PC-3 (cell line): ENCODE data around the gene CERT1. TPM values are rescaled to one million over a fixed set of nuclear protein-coding genes. Genes with fewer than 3 reads are reported as not detected.

Source experiments
- ATAC-seq: fragments of 200-7000 bp; cut with Tn5 transposase; 2 replicates; pipeline ENCODE4 v1.9.1; 2020; ENCODE audit warnings: mild to moderate bottlenecking, moderate library complexity
- BruUV-seq: library from RNA; stranded (reverse); fragments of 400-500 nt; replicated peaks from 2 replicates; lab custom pipeline; 2021; lab: Mats Ljungman, UMichigan
- CTCF ChIA-PET: fragments of 300-600 bp; sonication (Branson Sonifier 250); formaldehyde crosslinking; loops from one replicate; lab custom pipeline; 2022; ENCODE audit warnings: antibody characterized with exemption; lab: Charles Lee
- POLR2A ChIA-PET: fragments of 300-600 bp; sonication (Branson Sonifier 250); formaldehyde crosslinking; loops from one replicate; lab custom pipeline; 2022; ENCODE audit warnings: antibody characterized with exemption; ENCODE audit not compliant: unreplicated experiment; lab: Charles Lee
- DNase-seq: peaks from one replicate; pipeline ENCODE4 v3.0.0-alpha.2; 2015
- H2AFZ ChIP-seq: fragments of 300-600 bp; sonication (generic); 2 replicates; pipeline ENCODE4 v1.6.0; 2016; ENCODE audit warnings: antibody characterized with exemption, low read length
- H3F3A ChIP-seq: fragments of 300-600 bp; sonication (generic); one replicate; pipeline ENCODE4 v1.6.0; 2017; ENCODE audit warnings: antibody characterized with exemption, low read length, control low read depth, mild to moderate bottlenecking; ENCODE audit not compliant: unreplicated experiment
- H3K27ac ChIP-seq: fragments of 300-600 bp; sonication (generic); 2 replicates; pipeline ENCODE4 v1.5.1; 2016; ENCODE audit warnings: mild to moderate bottlenecking, low read length
- H3K27me3 ChIP-seq: fragments of 300-600 bp; sonication (generic); 2 replicates; pipeline ENCODE4 v1.6.1; 2016; ENCODE audit warnings: low read length, mixed read lengths
- H3K36me3 ChIP-seq: fragments of 300-600 bp; sonication (generic); 2 replicates; pipeline ENCODE4 v1.6.1; 2016; ENCODE audit warnings: low read depth, mixed run types, low read length, mixed read lengths
- H3K4me1 ChIP-seq: fragments of 300-600 bp; sonication (generic); 2 replicates; pipeline ENCODE4 v1.5.1; 2016; ENCODE audit warnings: low read length; ENCODE audit not compliant: insufficient read depth
- H3K4me2 ChIP-seq: fragments of 300-600 bp; sonication (generic); 2 replicates; pipeline ENCODE4 v1.6.0; 2016; ENCODE audit warnings: low read length
- H3K4me3 ChIP-seq: fragments of 300-600 bp; sonication (generic); 2 replicates; pipeline ENCODE4 v1.5.1; 2016; ENCODE audit warnings: mild to moderate bottlenecking, low read length, mixed read lengths
- H3K79me2 ChIP-seq: fragments of 300-600 bp; sonication (generic); 2 replicates; pipeline ENCODE4 v1.6.1; 2017; ENCODE audit warnings: low read length, mixed read lengths
- H3K9ac ChIP-seq: fragments of 300-600 bp; sonication (generic); 2 replicates; pipeline ENCODE4 v1.6.0; 2016; ENCODE audit warnings: mild to moderate bottlenecking, low read length
- H3K9me2 ChIP-seq: fragments of 300-600 bp; sonication (generic); replicated peaks from 2 replicates; pipeline ENCODE4 v1.6.1; 2016; ENCODE audit warnings: mixed run types, low read length, mixed read lengths
- H3K9me3 ChIP-seq: fragments of 300-600 bp; sonication (generic); 2 replicates; pipeline ENCODE4 v1.6.1; 2016; ENCODE audit warnings: low read length, mixed read lengths
- H4K20me1 ChIP-seq: fragments of 300-600 bp; sonication (generic); 2 replicates; pipeline ENCODE4 v1.6.1; 2016; ENCODE audit warnings: low read length, mixed read lengths
- CTCF ChIP-seq: fragments of 300-600 bp; sonication (generic); conservative IDR thresholded peaks from 2 replicates; pipeline ENCODE4 v1.5.1; 2017; ENCODE audit warnings: antibody characterized with exemption, low read depth, mild to moderate bottlenecking, low read length
- EZH2 ChIP-seq: fragments of 300-600 bp; sonication (generic); IDR thresholded peaks from one replicate; pipeline ENCODE4 v1.6.1; 2017; ENCODE audit warnings: antibody characterized with exemption, mild to moderate bottlenecking, low read length; ENCODE audit not compliant: unreplicated experiment
- EZH2phosphoT487 ChIP-seq: fragments of 300-600 bp; sonication (generic); IDR thresholded peaks from 2 replicates; pipeline ENCODE4 v1.6.1; 2018; ENCODE audit warnings: mild to moderate bottlenecking, antibody characterized with exemption, low read length, borderline replicate concordance
- intact Hi-C: fragments of 100-400 bp; cut with micrococcal nuclease; formaldehyde crosslinking; loops from 2 replicates; pipeline ENCODE4 v1.9.0; 2023
- total RNA-seq: library from RNA; depleted of rRNA; stranded (reverse); fragments of >200 nt; gene quantifications from 2 replicates; pipeline ENCODE4 v1.2.3, GENCODE V29; 2014; rRNA removed

The CERT1 gene
- total RNA-seq, 1 experiment from 2014 or later: 5.6 TPM

- no peaks in the 10 kb centered on the region for H3F3A ChIP-seq
- H3K79me2 ChIP-seq: no peaks in the 10 kb centered on the region
- no peaks in the 10 kb centered on the region for H3K9me3 ChIP-seq
- no peaks in the 10 kb centered on the region for H4K20me1 ChIP-seq
- H3K9me2 ChIP-seq: no peaks in the 10 kb centered on the region
- H3K36me3 ChIP-seq: no peaks in the 10 kb centered on the region
- intact Hi-C loops: no loop called here
- no peak overlapping the region for H2AFZ ChIP-seq
- ChIA-PET CTCF (interaction anchor here (0.9 kb wide), 1 partner anchor 9 kb away, joined by 3 read pairs; no protein-coding TSS in a partner anchor), POLR2A (no interaction called here)
- H3K4me1 ChIP-seq: peaks cover 4% of the 10 kb centered on the region; the same call in 1 of the 2 replicates
- H3K4me2 ChIP-seq: no peak overlapping the region
- no peak overlapping the region for H3K27ac ChIP-seq
- no peaks in the 10 kb centered on the region for H3K27me3 ChIP-seq
- H3K9ac ChIP-seq: no peak overlapping the region
- no peak for ATAC-seq
- BruUV-seq: no TSS peak
- DNase-seq: no peak
- H3K4me3 ChIP-seq: no peak overlapping the region
- TF ChIP-seq EZH2phosphoT487 (no peak), EZH2 (no peak), CTCF (no peak)
These were observed 180.0 kb downstream of the CERT1 start for GRCh38 chr5:75331095-75332090.

- no peak overlapping the region for H3K4me2 ChIP-seq
- no peaks in the 10 kb centered on the region for H3K9me3 ChIP-seq
- BruUV-seq: no TSS peak
- no peak for TF ChIP-seq CTCF
- TF ChIP-seq EZH2: no peak
- TF ChIP-seq EZH2phosphoT487: no peak
- CTCF ChIA-PET: interaction anchor here (0.6 kb wide), 2 partner anchors 405 to 430 kb away, joined by 10 to 11 read pairs; no protein-coding TSS in a partner anchor
- no peak overlapping the region for H3K4me3 ChIP-seq
- H3K27ac ChIP-seq: no peak overlapping the region
- H3K79me2 ChIP-seq: no peaks in the 10 kb centered on the region
- no peak overlapping the region for H3K9ac ChIP-seq
- H3K36me3 ChIP-seq: no peaks in the 10 kb centered on the region
- no peak overlapping the region for H2AFZ ChIP-seq
- no peaks in the 10 kb centered on the region for H4K20me1 ChIP-seq
- no peaks in the 10 kb centered on the region for H3K4me1 ChIP-seq
- DNase-seq (no peak), ATAC-seq (no peak)
- H3K9me2 ChIP-seq: no peaks in the 10 kb centered on the region
- no peaks in the 10 kb centered on the region for H3K27me3 ChIP-seq
- no peaks in the 10 kb centered on the region for H3F3A ChIP-seq
- POLR2A ChIA-PET: interaction anchor here (0.5 to 0.6 kb wide), 2 partner anchors 8 to 1702 kb away, joined by 3 to 6 read pairs; no protein-coding TSS in a partner anchor
- intact Hi-C loops: no loop called here
These were observed 181.0 kb downstream of the CERT1 start for GRCh38 chr5:75330404-75330803.

Other genes with a start within 250 kb of the CERT1 start
- gene HMGCR, start 174.4 kb downstream of the CERT1 start, total RNA-seq: 19.9 and 22.0 TPM in 2 replicates
- gene POLK, start 262 bp upstream of the CERT1 start, total RNA-seq: 6.5 and 9.0 TPM in 2 replicates
- gene ANKDD1B, start 99.8 kb upstream of the CERT1 start, total RNA-seq: 0.04 TPM in 1 of 2 replicates, not detected in the other
- gene POC5, start 205.8 kb upstream of the CERT1 start, total RNA-seq: 8.1 and 9.7 TPM in 2 replicates